ENCODE results near the gene USH2A. TPM values are rescaled to one million over a fixed set of nuclear protein-coding genes. Genes with fewer than 3 reads are reported as not detected.
A peak's percentile ranks its signal among the peaks of the same experiment; 100 is the strongest.

Gene USH2A
- polyA plus RNA-seq, 1 of the 3 experiments (the other 2 are of a cell fraction): under 0.01 TPM

DNA sequence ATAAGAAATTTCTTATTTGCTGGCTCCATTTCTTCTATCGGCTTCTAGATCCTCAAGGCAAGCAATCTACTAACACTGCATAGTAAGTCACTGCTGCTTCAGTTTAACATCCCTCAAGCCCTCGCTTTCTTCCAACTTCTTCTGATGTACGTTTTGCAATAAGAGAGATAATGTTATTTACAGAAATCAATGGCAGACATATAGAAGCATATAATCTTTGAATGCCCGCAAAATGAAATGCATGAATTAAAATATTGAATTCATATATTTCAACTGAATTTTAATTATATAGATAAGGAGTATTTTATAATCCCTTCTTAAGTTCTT, 712.4 kb downstream of the USH2A start:
- DNase-seq: no peak
- Histone ChIP-seq H3K9me3 (no peaks in the 10 kb centered on the region), H3K36me3 (replicated peaks in 1 of 2; ENCODE audit: control insufficient read depth in 1 of 2, insufficient read depth in 2 of 2, low read length in 1 of 2) (no peaks in the 10 kb centered on the region), H3K27me3 (ENCODE audit: insufficient read depth) (no peaks in the 10 kb centered on the region), H3F3A (replicated peaks; ENCODE audit: insufficient read depth) (no peaks in the 10 kb centered on the region), H4K20me1 (ENCODE audit: insufficient read depth) (no peaks in the 10 kb centered on the region), H3K27ac (ENCODE audit: low read depth in 2 of 2, low read length in 1 of 2) (no peak overlapping the region), H3K9ac (no peak overlapping the region), H3K4me2 (no peak overlapping the region), H3K9me2 (no peaks in the 10 kb centered on the region), H3K4me3 (ENCODE audit: low read depth in 2 of 2, low read length in 1 of 2) (no peak overlapping the region), H2AFZ (ENCODE audit: low read depth) (0 out of 2 replicates have a peak overlapping the region, but pooled peaks have one; percentile 56), H3K79me2 (ENCODE audit: insufficient read depth) (no peaks in the 10 kb centered on the region), H3K4me1 (ENCODE audit: control insufficient read depth in 1 of 2, insufficient read depth in 2 of 2, low read depth in 1 of 2, low read length in 1 of 2) (no peaks in the 10 kb centered on the region)
- TF ChIP-seq POLR2AphosphoS5 (IDR thresholded peaks at IDR 0.05; ENCODE audit: low read depth, low read length) (no peak), RAD21 (IDR thresholded peaks at IDR 0.05; ENCODE audit: low read length) (no peak), CHD2 (IDR thresholded peaks at IDR 0.05; ENCODE audit: low read length, partially characterized antibody) (no peak), GATA2 (CRISPR knock-in tag; IDR thresholded peaks at IDR 0.05) (no peak), MXI1 (IDR thresholded peaks at IDR 0.05; ENCODE audit: low read depth, low read length) (no peak), JUND (IDR thresholded peaks at IDR 0.05) (no peak)
- TF ChIP-seq, protein P1, sequence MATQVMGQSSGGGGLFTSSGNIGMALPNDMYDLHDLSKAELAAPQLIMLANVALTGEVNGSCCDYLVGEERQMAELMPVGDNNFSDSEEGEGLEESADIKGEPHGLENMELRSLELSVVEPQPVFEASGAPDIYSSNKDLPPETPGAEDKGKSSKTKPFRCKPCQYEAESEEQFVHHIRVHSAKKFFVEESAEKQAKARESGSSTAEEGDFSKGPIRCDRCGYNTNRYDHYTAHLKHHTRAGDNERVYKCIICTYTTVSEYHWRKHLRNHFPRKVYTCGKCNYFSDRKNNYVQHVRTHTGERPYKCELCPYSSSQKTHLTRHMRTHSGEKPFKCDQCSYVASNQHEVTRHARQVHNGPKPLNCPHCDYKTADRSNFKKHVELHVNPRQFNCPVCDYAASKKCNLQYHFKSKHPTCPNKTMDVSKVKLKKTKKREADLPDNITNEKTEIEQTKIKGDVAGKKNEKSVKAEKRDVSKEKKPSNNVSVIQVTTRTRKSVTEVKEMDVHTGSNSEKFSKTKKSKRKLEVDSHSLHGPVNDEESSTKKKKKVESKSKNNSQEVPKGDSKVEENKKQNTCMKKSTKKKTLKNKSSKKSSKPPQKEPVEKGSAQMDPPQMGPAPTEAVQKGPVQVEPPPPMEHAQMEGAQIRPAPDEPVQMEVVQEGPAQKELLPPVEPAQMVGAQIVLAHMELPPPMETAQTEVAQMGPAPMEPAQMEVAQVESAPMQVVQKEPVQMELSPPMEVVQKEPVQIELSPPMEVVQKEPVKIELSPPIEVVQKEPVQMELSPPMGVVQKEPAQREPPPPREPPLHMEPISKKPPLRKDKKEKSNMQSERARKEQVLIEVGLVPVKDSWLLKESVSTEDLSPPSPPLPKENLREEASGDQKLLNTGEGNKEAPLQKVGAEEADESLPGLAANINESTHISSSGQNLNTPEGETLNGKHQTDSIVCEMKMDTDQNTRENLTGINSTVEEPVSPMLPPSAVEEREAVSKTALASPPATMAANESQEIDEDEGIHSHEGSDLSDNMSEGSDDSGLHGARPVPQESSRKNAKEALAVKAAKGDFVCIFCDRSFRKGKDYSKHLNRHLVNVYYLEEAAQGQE (IDR thresholded peaks at IDR 0.05; ENCODE audit: low read depth, low read length): no peak
- ChIA-PET CTCF (interaction anchor here (0.6 to 1.8 kb wide), 9 partner anchors 11 to 720 kb away, joined by 3 to 18 read pairs (median 3); no protein-coding TSS in a partner anchor), POLR2A (no interaction called here)
- 59% methylated on average over 4 of the region's 4 CpGs for WGBS (ENCODE audit: low lambda C conversion rate)

DNA sequence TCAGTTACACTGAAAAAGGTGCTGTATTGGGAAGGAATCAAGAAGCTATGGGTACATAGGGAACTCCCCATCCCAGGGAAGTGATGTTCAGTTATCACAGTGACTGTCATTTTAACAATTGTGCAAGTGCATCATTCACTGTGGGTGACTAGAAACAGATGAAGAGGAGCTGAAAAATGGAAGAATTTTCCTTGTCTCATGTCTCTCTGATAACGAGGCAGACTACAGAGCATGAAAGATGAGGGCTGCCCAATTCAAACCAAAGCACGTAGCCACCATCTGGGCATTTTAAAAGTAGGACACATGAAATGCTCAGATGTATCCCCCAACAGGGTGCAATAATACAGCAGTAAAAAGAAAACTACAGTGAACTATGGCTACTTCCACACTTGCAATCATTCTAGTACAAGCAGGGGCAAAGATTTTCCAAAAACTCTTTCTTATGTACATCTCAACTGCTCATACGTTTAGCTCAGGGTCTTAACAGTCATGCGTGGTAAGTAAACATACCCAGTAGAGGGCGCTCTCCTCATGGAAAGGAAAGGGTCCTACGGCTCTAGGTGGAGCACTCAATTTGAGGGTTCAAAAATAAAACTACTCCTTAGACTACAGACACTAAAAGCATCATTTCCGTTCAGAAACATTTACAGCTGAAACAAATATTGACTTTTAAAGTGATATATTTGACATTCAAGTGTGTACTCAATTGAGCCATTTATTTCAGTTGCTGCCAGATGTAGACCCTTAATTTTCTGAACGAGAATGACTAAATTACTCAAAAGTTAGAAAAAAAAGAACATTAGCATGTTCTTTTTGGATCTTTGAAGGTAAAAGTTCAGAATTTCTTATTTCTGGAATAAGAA, 713.0 kb downstream of the USH2A start:
- Histone ChIP-seq H3K4me2 (no peak overlapping the region), H4K20me1 (ENCODE audit: insufficient read depth) (no peaks in the 10 kb centered on the region), H3K9me2 (no peaks in the 10 kb centered on the region), H3K36me3 (replicated peaks in 1 of 2; ENCODE audit: control insufficient read depth in 1 of 2, insufficient read depth in 2 of 2, low read length in 1 of 2) (no peaks in the 10 kb centered on the region), H3K9me3 (no peaks in the 10 kb centered on the region), H3K27me3 (ENCODE audit: insufficient read depth) (no peaks in the 10 kb centered on the region), H3K9ac (no peak overlapping the region), H3K79me2 (ENCODE audit: insufficient read depth) (no peaks in the 10 kb centered on the region), H3K27ac (ENCODE audit: low read depth in 2 of 2, low read length in 1 of 2) (no peak overlapping the region), H2AFZ (ENCODE audit: low read depth) (no peak overlapping the region), H3K4me3 (ENCODE audit: low read depth in 2 of 2, low read length in 1 of 2) (no peak overlapping the region; a peak in 1 of 4 replicates), H3F3A (replicated peaks; ENCODE audit: insufficient read depth) (no peaks in the 10 kb centered on the region), H3K4me1 (ENCODE audit: control insufficient read depth in 1 of 2, insufficient read depth in 2 of 2, low read depth in 1 of 2, low read length in 1 of 2) (no peaks in the 10 kb centered on the region)
- POLR2A ChIA-PET: no interaction called here
- CTCF ChIA-PET: interaction anchor here (0.6 to 1.8 kb wide), 13 partner anchors 10 to 721 kb away, joined by 3 to 18 read pairs (median 3); no protein-coding TSS in a partner anchor
- DNase-seq: peak; percentile 38
- 43% methylated on average over 8 of the region's 8 CpGs for WGBS (ENCODE audit: low lambda C conversion rate)
- TF ChIP-seq FOXJ3 (CRISPR knock-in tag; IDR thresholded peaks at IDR 0.05) (no peak), RAD21 (IDR thresholded peaks at IDR 0.05; ENCODE audit: low read length) (peak; percentile 71), SMC3 (IDR thresholded peaks at IDR 0.05; ENCODE audit: low read depth, low read length) (peak; percentile 19; the same call in 1 of the 2 replicates), NFIC (IDR thresholded peaks at IDR 0.05; ENCODE audit: borderline replicate concordance) (no peak), SIN3A (IDR thresholded peaks at IDR 0.05; ENCODE audit: borderline replicate concordance, low read depth, low read length) (no peak), RFX5 (IDR thresholded peaks at IDR 0.05; ENCODE audit: low read length) (no peak), NRF1 (IDR thresholded peaks at IDR 0.05; ENCODE audit: low read depth, low read length) (no peak), CHD2 (IDR thresholded peaks at IDR 0.05; ENCODE audit: low read length, partially characterized antibody) (no peak), TAF1 (IDR thresholded peaks at IDR 0.05; ENCODE audit: borderline replicate concordance, low read depth, low read length) (no peak), USF1 (IDR thresholded peaks at IDR 0.05; ENCODE audit: borderline replicate concordance, low read depth) (no peak), RCOR1 (IDR thresholded peaks at IDR 0.05; ENCODE audit: low read length) (no peak), TEAD4 (IDR thresholded peaks at IDR 0.05; ENCODE audit: borderline replicate concordance, insufficient read depth) (no peak), MEF2A (IDR thresholded peaks at IDR 0.05; ENCODE audit: borderline replicate concordance, low read depth) (no peak)
- TF ChIP-seq, protein P2, sequence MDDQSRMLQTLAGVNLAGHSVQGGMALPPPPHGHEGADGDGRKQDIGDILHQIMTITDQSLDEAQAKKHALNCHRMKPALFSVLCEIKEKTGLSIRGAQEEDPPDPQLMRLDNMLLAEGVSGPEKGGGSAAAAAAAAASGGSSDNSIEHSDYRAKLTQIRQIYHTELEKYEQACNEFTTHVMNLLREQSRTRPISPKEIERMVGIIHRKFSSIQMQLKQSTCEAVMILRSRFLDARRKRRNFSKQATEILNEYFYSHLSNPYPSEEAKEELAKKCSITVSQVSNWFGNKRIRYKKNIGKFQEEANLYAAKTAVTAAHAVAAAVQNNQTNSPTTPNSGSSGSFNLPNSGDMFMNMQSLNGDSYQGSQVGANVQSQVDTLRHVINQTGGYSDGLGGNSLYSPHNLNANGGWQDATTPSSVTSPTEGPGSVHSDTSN (IDR thresholded peaks at IDR 0.05): no peak
- TF ChIP-seq, protein P3, sequence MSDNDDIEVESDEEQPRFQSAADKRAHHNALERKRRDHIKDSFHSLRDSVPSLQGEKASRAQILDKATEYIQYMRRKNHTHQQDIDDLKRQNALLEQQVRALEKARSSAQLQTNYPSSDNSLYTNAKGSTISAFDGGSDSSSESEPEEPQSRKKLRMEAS (IDR thresholded peaks at IDR 0.05; ENCODE audit: low read depth): no peak
- TF ChIP-seq, protein P4, sequence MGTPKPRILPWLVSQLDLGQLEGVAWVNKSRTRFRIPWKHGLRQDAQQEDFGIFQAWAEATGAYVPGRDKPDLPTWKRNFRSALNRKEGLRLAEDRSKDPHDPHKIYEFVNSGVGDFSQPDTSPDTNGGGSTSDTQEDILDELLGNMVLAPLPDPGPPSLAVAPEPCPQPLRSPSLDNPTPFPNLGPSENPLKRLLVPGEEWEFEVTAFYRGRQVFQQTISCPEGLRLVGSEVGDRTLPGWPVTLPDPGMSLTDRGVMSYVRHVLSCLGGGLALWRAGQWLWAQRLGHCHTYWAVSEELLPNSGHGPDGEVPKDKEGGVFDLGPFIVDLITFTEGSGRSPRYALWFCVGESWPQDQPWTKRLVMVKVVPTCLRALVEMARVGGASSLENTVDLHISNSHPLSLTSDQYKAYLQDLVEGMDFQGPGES (IDR thresholded peaks at IDR 0.05; ENCODE audit: low read depth, low read length): no peak
